HEK293 (cell line): Measurements from ENCODE around the gene PITPNM3.

Source experiments
- CTCF ChIA-PET: fragments of 350-600 bp; formaldehyde crosslinking; extraction: SDS; loops from one replicate; lab custom pipeline; 2021; ENCODE audit warnings: antibody characterized with exemption; lab: Yijun Ruan, JAX
- POLR2A ChIA-PET: fragments of 300-600 bp; formaldehyde crosslinking; extraction: SDS; loops from one replicate; lab custom pipeline; 2020; ENCODE audit warnings: antibody characterized with exemption, inconsistent platforms; lab: Yijun Ruan, JAX
- H3K27ac ChIP-seq: fragments of 200-500 bp; sonication (Bioruptor generic); 2 replicates; pipeline ENCODE4 v1.5.1; 2014; ENCODE audit warnings: low read depth, low read length, control low read depth, inconsistent platforms; ENCODE audit errors: extremely low read depth
- H3K36me3 ChIP-seq, 2 experiments: fragments of 200-500 bp in 1 of 2; sonication (Bioruptor generic) in 1 of 2; 1 replicate in 1 of 2; 2 replicates in 1 of 2; pipeline ENCODE4 v1.5.1; 2014 to 2017; ENCODE audit warnings: inconsistent platforms in 2 of 2, low read length in 2 of 2; ENCODE audit not compliant: control insufficient read depth in 2 of 2, insufficient read depth in 1 of 2
- H3K4me1 ChIP-seq: fragments of 200-500 bp; sonication (Bioruptor generic); 2 replicates; pipeline ENCODE4 v1.5.1; 2014; ENCODE audit warnings: mild to moderate bottlenecking, low read length, inconsistent platforms; ENCODE audit not compliant: control insufficient read depth, insufficient read depth
- H3K4me3 ChIP-seq: 2 replicates; pipeline ENCODE4 v1.5.1; 2011; ENCODE audit warnings: low read depth, mild to moderate bottlenecking, control low read depth, low read length, moderate library complexity
- H3K9me3 ChIP-seq: fragments of 200-500 bp; sonication (Bioruptor generic); 2 replicates; pipeline ENCODE4 v1.5.1; 2014; ENCODE audit warnings: low read depth, low read length, inconsistent platforms; ENCODE audit not compliant: control insufficient read depth, insufficient read depth
- GFI1B ChIP-seq: fragments of 450-650 bp; formaldehyde crosslinking; IDR thresholded peaks from 2 replicates; pipeline ENCODE4 v1.5.1; 2016; ENCODE audit warnings: missing biosample characterization, missing genetic modification characterization
- RBAK ChIP-seq: fragments of 450-650 bp; formaldehyde crosslinking; IDR thresholded peaks from 2 replicates; pipeline ENCODE4 v1.5.1; 2016; ENCODE audit warnings: missing biosample characterization, missing genetic modification characterization
- TRIM28 ChIP-seq: IDR thresholded peaks from 2 replicates; pipeline ENCODE4 v1.6.1; 2011; ENCODE audit warnings: low read length, control low read depth, borderline replicate concordance
- ZBTB17 ChIP-seq: fragments of 450-650 bp; formaldehyde crosslinking; IDR thresholded peaks from 2 replicates; pipeline ENCODE4 v1.5.1; 2016; ENCODE audit warnings: missing biosample characterization, missing genetic modification characterization
- ZNF114 ChIP-seq: fragments of 450-650 bp; formaldehyde crosslinking; IDR thresholded peaks from 2 replicates; pipeline ENCODE4 v1.5.0; 2017; ENCODE audit warnings: missing biosample characterization, missing genetic modification characterization
- ZNF175 ChIP-seq: fragments of 450-650 bp; formaldehyde crosslinking; IDR thresholded peaks from 2 replicates; pipeline ENCODE4 v1.5.1; 2016; ENCODE audit warnings: missing biosample characterization, missing genetic modification characterization
- ZNF239 ChIP-seq: fragments of 450-650 bp; formaldehyde crosslinking; IDR thresholded peaks from 2 replicates; pipeline ENCODE4 v1.5.1; 2016; ENCODE audit warnings: missing biosample characterization, missing genetic modification characterization
- ZNF292 ChIP-seq: fragments of 450-650 bp; formaldehyde crosslinking; IDR thresholded peaks from 2 replicates; pipeline ENCODE4 v1.5.1; 2016; ENCODE audit warnings: low read depth, missing biosample characterization, missing genetic modification characterization, borderline replicate concordance
- ZNF501 ChIP-seq: fragments of 450-650 bp; formaldehyde crosslinking; IDR thresholded peaks from 2 replicates; pipeline ENCODE4 v1.5.1; 2016; ENCODE audit warnings: missing biosample characterization, missing genetic modification characterization
- ZNF529 ChIP-seq: fragments of 450-650 bp; formaldehyde crosslinking; IDR thresholded peaks from 2 replicates; pipeline ENCODE4 v1.5.1; 2017; ENCODE audit warnings: missing genetic modification characterization, missing biosample characterization; ENCODE audit not compliant: insufficient replicate concordance
- ZNF555 ChIP-seq: fragments of 450-650 bp; formaldehyde crosslinking; conservative IDR thresholded peaks from 2 replicates; pipeline ENCODE4 v1.5.1; 2017; ENCODE audit warnings: missing biosample characterization, mild to moderate bottlenecking, missing genetic modification characterization, inconsistent platforms
- ZNF610 ChIP-seq: fragments of 450-650 bp; formaldehyde crosslinking; IDR thresholded peaks from 2 replicates; pipeline ENCODE4 v1.5.1; 2016; ENCODE audit warnings: missing biosample characterization, missing genetic modification characterization, borderline replicate concordance
- ZNF658 ChIP-seq: fragments of 450-650 bp; formaldehyde crosslinking; IDR thresholded peaks from 2 replicates; pipeline ENCODE4; 2016; ENCODE audit warnings: missing biosample characterization, missing genetic modification characterization
- ZNF670 ChIP-seq: fragments of 450-650 bp; formaldehyde crosslinking; IDR thresholded peaks from 2 replicates; pipeline ENCODE4 v1.5.1; 2016; ENCODE audit warnings: missing biosample characterization, missing genetic modification characterization, low read depth
- ZNF791 ChIP-seq: fragments of 450-650 bp; formaldehyde crosslinking; IDR thresholded peaks from 2 replicates; pipeline ENCODE4 v1.5.1; 2016; ENCODE audit warnings: missing biosample characterization, missing genetic modification characterization
- ZXDB ChIP-seq: fragments of 450-650 bp; formaldehyde crosslinking; IDR thresholded peaks from 2 replicates; pipeline ENCODE4 v1.5.1; 2016; ENCODE audit warnings: missing biosample characterization, missing genetic modification characterization
- TF ChIP-seq, protein P1 (sequence below): fragments of 450-650 bp; formaldehyde crosslinking; IDR thresholded peaks from 2 replicates; pipeline ENCODE4 v1.5.1; 2016; ENCODE audit warnings: missing biosample characterization, missing genetic modification characterization
- TF ChIP-seq, protein P2 (sequence below): fragments of 450-650 bp; formaldehyde crosslinking; IDR thresholded peaks from 2 replicates; pipeline ENCODE4 v1.5.1; 2016; ENCODE audit warnings: missing biosample characterization, missing genetic modification characterization
- TF ChIP-seq, protein P3 (sequence below): fragments of 450-650 bp; formaldehyde crosslinking; IDR thresholded peaks from 2 replicates; pipeline ENCODE4 v1.5.1; 2016; ENCODE audit warnings: missing biosample characterization, missing genetic modification characterization
- TF ChIP-seq, protein P4 (sequence below): fragments of 450-650 bp; formaldehyde crosslinking; IDR thresholded peaks from 2 replicates; pipeline ENCODE4 v1.5.1; 2016; ENCODE audit warnings: missing biosample characterization, missing genetic modification characterization
- TF ChIP-seq, protein P5 (sequence below): fragments of 450-650 bp; formaldehyde crosslinking; IDR thresholded peaks from 2 replicates; pipeline ENCODE4 v1.5.1; 2017; ENCODE audit warnings: missing biosample characterization, missing genetic modification characterization
- TF ChIP-seq, protein P6 (sequence below): fragments of 450-650 bp; formaldehyde crosslinking; IDR thresholded peaks from 2 replicates; pipeline ENCODE4 v1.5.1; 2017; ENCODE audit warnings: missing biosample characterization, mild to moderate bottlenecking, missing genetic modification characterization, moderate library complexity
- TF ChIP-seq, protein P7 (sequence below): fragments of 450-650 bp; formaldehyde crosslinking; IDR thresholded peaks from 2 replicates; pipeline ENCODE4; 2016; ENCODE audit warnings: missing biosample characterization, missing genetic modification characterization

Gene PITPNM3

DNA sequence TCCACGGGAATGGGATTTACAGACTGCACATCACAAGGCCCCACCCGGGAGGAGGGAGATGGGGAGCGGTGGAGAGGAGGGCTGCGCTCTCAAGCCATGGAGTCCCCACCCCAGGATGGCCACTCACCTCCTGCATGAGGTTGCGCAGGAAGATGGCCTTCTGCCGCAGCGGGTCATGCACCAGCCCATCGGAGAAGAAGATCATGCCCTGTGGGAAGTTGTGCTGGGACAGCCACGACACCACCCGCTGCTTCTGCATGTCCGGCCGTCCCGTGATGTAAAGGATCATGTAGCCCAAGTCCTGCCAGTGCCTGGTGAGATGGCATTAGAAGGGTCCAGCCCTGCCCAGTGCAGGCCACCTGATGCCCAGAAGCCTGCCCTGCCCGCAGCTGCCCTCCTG, 95.1 kb downstream of the PITPNM3 start:
- Histone ChIP-seq H3K36me3 (no peaks in the 10 kb centered on the region), H3K4me3 (no peak overlapping the region), H3K4me1 (no peaks in the 10 kb centered on the region)
- ChIA-PET CTCF (no interaction called here), POLR2A (no interaction called here)
- TF ChIP-seq ZNF501 (tag by site-specific recombination) = no peak
- TF ChIP-seq ZNF555 = no peak
- TF ChIP-seq GFI1B = no peak
- TF ChIP-seq, protein P1, sequence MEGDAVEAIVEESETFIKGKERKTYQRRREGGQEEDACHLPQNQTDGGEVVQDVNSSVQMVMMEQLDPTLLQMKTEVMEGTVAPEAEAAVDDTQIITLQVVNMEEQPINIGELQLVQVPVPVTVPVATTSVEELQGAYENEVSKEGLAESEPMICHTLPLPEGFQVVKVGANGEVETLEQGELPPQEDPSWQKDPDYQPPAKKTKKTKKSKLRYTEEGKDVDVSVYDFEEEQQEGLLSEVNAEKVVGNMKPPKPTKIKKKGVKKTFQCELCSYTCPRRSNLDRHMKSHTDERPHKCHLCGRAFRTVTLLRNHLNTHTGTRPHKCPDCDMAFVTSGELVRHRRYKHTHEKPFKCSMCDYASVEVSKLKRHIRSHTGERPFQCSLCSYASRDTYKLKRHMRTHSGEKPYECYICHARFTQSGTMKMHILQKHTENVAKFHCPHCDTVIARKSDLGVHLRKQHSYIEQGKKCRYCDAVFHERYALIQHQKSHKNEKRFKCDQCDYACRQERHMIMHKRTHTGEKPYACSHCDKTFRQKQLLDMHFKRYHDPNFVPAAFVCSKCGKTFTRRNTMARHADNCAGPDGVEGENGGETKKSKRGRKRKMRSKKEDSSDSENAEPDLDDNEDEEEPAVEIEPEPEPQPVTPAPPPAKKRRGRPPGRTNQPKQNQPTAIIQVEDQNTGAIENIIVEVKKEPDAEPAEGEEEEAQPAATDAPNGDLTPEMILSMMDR (tag by site-specific recombination) = no peak
- TF ChIP-seq ZNF292 (tag by site-specific recombination) = no peak
- no peak for TF ChIP-seq RBAK (tag by site-specific recombination)
- TF ChIP-seq, protein P2, sequence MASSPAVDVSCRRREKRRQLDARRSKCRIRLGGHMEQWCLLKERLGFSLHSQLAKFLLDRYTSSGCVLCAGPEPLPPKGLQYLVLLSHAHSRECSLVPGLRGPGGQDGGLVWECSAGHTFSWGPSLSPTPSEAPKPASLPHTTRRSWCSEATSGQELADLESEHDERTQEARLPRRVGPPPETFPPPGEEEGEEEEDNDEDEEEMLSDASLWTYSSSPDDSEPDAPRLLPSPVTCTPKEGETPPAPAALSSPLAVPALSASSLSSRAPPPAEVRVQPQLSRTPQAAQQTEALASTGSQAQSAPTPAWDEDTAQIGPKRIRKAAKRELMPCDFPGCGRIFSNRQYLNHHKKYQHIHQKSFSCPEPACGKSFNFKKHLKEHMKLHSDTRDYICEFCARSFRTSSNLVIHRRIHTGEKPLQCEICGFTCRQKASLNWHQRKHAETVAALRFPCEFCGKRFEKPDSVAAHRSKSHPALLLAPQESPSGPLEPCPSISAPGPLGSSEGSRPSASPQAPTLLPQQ = no peak
- TF ChIP-seq ZNF658 = no peak
- no peak for TF ChIP-seq ZNF791 (tag by site-specific recombination)
- no peak for TF ChIP-seq ZNF175
- TF ChIP-seq ZNF610 (tag by site-specific recombination) = no peak
- TF ChIP-seq, protein P3, sequence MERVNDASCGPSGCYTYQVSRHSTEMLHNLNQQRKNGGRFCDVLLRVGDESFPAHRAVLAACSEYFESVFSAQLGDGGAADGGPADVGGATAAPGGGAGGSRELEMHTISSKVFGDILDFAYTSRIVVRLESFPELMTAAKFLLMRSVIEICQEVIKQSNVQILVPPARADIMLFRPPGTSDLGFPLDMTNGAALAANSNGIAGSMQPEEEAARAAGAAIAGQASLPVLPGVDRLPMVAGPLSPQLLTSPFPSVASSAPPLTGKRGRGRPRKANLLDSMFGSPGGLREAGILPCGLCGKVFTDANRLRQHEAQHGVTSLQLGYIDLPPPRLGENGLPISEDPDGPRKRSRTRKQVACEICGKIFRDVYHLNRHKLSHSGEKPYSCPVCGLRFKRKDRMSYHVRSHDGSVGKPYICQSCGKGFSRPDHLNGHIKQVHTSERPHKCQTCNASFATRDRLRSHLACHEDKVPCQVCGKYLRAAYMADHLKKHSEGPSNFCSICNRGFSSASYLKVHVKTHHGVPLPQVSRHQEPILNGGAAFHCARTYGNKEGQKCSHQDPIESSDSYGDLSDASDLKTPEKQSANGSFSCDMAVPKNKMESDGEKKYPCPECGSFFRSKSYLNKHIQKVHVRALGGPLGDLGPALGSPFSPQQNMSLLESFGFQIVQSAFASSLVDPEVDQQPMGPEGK (tag by site-specific recombination) = no peak
- no peak for TF ChIP-seq ZNF670 (tag by site-specific recombination)
- TF ChIP-seq, all 188 proteins: peak for 0
- H3K9me3 ChIP-seq = no peaks in the 10 kb centered on the region
- no peak overlapping the region for H3K27ac ChIP-seq

DNA sequence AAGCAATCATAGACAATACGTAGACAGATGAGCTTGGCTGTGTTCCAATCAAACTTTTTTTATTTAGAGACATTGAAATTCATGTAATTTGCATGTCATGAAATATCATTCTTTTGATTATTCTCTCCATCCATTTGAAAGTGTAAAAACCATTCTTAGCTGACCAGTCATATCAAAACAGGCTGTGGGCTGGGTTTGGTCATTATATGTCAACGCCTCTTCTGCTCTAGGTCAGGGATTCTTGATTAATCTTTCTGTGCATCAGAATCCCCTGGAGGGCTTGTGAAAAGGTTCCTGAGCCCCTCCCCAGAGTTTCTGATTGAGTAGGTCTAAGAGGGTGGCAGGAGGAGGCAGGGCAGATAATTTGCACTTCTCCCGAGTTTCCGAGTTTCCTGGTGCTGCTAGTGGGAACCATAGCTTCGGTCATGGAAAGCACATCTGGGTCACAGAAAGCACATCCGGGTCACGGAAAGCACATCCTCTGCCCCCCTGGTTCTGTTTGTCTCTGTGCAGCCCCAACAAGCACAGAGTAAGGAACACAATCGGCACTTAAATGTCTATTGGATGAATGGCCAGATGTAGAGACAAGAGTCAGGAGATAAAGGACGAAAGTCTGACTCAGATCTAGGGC, 95.7 kb downstream of the PITPNM3 start:
- CTCF ChIA-PET = interaction anchor here (0.6 to 1.0 kb wide), 3 partner anchors 13 to 32 kb away, joined by 3 to 4 read pairs (median 3); no protein-coding TSS in a partner anchor
- Histone ChIP-seq H3K4me1 (no peaks in the 10 kb centered on the region), H3K36me3 (no peaks in the 10 kb centered on the region), H3K9me3 (no peaks in the 10 kb centered on the region), H3K27ac (no peak overlapping the region), H3K4me3 (no peak overlapping the region)
- POLR2A ChIA-PET = no interaction called here
- no peak for TF ChIP-seq ZBTB17 (tag by site-specific recombination)
- no peak for TF ChIP-seq ZXDB (tag by site-specific recombination)
- TF ChIP-seq, protein P4, sequence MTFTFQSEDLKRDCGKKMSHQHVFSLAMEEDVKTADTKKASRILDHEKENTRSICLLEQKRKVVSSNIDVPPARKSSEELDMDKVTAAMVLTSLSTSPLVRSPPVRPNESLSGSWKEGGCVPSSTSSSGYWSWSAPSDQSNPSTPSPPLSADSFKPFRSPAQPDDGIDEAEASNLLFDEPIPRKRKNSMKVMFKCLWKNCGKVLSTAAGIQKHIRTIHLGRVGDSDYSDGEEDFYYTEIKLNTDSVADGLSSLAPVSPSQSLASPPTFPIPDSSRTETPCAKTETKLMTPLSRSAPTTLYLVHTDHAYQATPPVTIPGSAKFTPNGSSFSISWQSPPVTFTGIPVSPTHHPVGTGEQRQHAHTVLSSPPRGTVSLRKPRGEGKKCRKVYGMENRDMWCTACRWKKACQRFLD (tag by site-specific recombination) = no peak
- TF ChIP-seq ZNF670 (tag by site-specific recombination) = no peak
- no peak for TF ChIP-seq TRIM28
- TF ChIP-seq, protein P5, sequence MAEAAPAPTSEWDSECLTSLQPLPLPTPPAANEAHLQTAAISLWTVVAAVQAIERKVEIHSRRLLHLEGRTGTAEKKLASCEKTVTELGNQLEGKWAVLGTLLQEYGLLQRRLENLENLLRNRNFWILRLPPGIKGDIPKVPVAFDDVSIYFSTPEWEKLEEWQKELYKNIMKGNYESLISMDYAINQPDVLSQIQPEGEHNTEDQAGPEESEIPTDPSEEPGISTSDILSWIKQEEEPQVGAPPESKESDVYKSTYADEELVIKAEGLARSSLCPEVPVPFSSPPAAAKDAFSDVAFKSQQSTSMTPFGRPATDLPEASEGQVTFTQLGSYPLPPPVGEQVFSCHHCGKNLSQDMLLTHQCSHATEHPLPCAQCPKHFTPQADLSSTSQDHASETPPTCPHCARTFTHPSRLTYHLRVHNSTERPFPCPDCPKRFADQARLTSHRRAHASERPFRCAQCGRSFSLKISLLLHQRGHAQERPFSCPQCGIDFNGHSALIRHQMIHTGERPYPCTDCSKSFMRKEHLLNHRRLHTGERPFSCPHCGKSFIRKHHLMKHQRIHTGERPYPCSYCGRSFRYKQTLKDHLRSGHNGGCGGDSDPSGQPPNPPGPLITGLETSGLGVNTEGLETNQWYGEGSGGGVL (tag by site-specific recombination) = no peak
- TF ChIP-seq ZNF555 = no peak
- no peak for TF ChIP-seq ZNF239 (tag by site-specific recombination)
- TF ChIP-seq, protein P6, sequence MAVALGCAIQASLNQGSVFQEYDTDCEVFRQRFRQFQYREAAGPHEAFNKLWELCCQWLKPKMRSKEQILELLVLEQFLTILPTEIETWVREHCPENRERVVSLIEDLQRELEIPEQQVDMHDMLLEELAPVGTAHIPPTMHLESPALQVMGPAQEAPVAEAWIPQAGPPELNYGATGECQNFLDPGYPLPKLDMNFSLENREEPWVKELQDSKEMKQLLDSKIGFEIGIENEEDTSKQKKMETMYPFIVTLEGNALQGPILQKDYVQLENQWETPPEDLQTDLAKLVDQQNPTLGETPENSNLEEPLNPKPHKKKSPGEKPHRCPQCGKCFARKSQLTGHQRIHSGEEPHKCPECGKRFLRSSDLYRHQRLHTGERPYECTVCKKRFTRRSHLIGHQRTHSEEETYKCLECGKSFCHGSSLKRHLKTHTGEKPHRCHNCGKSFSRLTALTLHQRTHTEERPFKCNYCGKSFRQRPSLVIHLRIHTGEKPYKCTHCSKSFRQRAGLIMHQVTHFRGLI = no peak
- no peak for TF ChIP-seq ZNF114 (tag by site-specific recombination)
- no peak for TF ChIP-seq ZNF529 (tag by site-specific recombination)
- TF ChIP-seq, protein P7, sequence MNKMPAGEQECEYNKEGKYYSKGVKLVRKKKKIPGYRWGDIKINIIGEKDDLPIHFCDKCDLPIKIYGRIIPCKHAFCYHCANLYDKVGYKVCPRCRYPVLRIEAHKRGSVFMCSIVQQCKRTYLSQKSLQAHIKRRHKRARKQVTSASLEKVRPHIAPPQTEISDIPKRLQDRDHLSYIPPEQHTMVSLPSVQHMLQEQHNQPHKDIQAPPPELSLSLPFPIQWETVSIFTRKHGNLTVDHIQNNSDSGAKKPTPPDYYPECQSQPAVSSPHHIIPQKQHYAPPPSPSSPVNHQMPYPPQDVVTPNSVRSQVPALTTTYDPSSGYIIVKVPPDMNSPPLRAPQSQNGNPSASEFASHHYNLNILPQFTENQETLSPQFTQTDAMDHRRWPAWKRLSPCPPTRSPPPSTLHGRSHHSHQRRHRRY (tag by site-specific recombination) = no peak
